Kidney glomerular epithelial cell (primary cell): ENCODE results near the gene ZBTB48.
"Not testable (repeated sequence)": the region's sequence is repeated elsewhere in the genome, so short reads cannot be mapped to it uniquely, and the experiment has no call there.

Experiments
- DNase-seq: peaks from one replicate; lab custom pipeline; 2025; lab: John Stamatoyannopoulos, UW

The ZBTB48 gene

GRCh38 chr1:6634371-6635052 is 54.7 kb downstream of the ZBTB48 start:
- DNase-seq = no peak

- DNase-seq = no peak
Observed at GRCh38 chr1:6635161-6635909, 55.5 kb downstream of the ZBTB48 start.

- no peak for DNase-seq
Observed at GRCh38 chr1:6635910-6636760, 56.3 kb downstream of the ZBTB48 start.

GRCh38 chr1:6636778-6637177 is 57.0 kb downstream of the ZBTB48 start:
- not testable (repeated sequence) for DNase-seq

GRCh38 chr1:6637770-6638169 is 58.0 kb downstream of the ZBTB48 start:
- DNase-seq = no peak

- peak; percentile 11 for DNase-seq
Observed at GRCh38 chr1:6638226-6638625, 58.4 kb downstream of the ZBTB48 start.
